OCI-LY7 (cell line): ENCODE results near the gene RAB3GAP2. TPM values are rescaled to one million over a fixed set of nuclear protein-coding genes. Genes with fewer than 3 reads are reported as not detected.

Source experiments
- BruUV-seq: library from RNA; stranded (reverse); fragments of 400-500 nt; replicated peaks from 2 replicates; lab custom pipeline; 2021; lab: Mats Ljungman, UMichigan
- CTCF ChIA-PET: fragments of 300-600 bp; sonication (Branson Sonifier 250); formaldehyde crosslinking; loops from one replicate; lab custom pipeline; 2022; ENCODE audit warnings: antibody characterized with exemption; ENCODE audit not compliant: unreplicated experiment; lab: Charles Lee
- POLR2A ChIA-PET: fragments of 300-600 bp; sonication (Branson Sonifier 250); formaldehyde crosslinking; loops from one replicate; lab custom pipeline; 2022; ENCODE audit warnings: antibody characterized with exemption; lab: Charles Lee
- DNase-seq: peaks from one replicate; pipeline ENCODE4 v3.0.0-alpha.2; 2015; ENCODE audit warnings: low spot score
- H2AFZ ChIP-seq: fragments of 200-600 bp; sonication (generic), shearing (Covaris generic); 2 replicates; pipeline ENCODE4 v1.6.1; 2014; ENCODE audit warnings: mild to moderate bottlenecking, antibody characterized with exemption, low read length, moderate library complexity
- H3K27ac ChIP-seq: fragments of 200-600 bp; sonication (generic); 2 replicates; pipeline ENCODE4 v1.5.1; 2014; ENCODE audit warnings: mixed run types, low read depth, mild to moderate bottlenecking, moderate library complexity, low read length, inconsistent platforms; ENCODE audit not compliant: poor library complexity, severe bottlenecking
- H3K36me3 ChIP-seq: fragments of 200-600 bp; sonication (generic); 2 replicates; pipeline ENCODE4 v1.6.1; 2014; ENCODE audit warnings: mild to moderate bottlenecking, antibody characterized with exemption, low read length, moderate library complexity, mixed read lengths; ENCODE audit not compliant: insufficient read depth
- H3K4me1 ChIP-seq: fragments of 200-600 bp; sonication (generic); 2 replicates; pipeline ENCODE4 v1.5.1; 2014; ENCODE audit warnings: mild to moderate bottlenecking, low read length; ENCODE audit not compliant: insufficient read depth, poor library complexity, severe bottlenecking
- H3K4me2 ChIP-seq: fragments of 200-600 bp; sonication (generic); 2 replicates; pipeline ENCODE4 v1.6.1; 2014; ENCODE audit warnings: mild to moderate bottlenecking, low read length
- H3K4me3 ChIP-seq: fragments of 200-600 bp; sonication (generic); 2 replicates; pipeline ENCODE4 v1.5.1; 2014; ENCODE audit warnings: mild to moderate bottlenecking, low read depth, low read length; ENCODE audit not compliant: poor library complexity, severe bottlenecking
- H3K79me2 ChIP-seq: fragments of 200-600 bp; sonication (generic); 2 replicates; pipeline ENCODE4 v1.6.1; 2016; ENCODE audit warnings: low read depth, mild to moderate bottlenecking, low read length, moderate library complexity, mixed read lengths; ENCODE audit not compliant: insufficient read depth
- H3K9me2 ChIP-seq: fragments of 200-600 bp; sonication (generic); 2 replicates; pipeline ENCODE4 v1.6.1; 2016; ENCODE audit warnings: mild to moderate bottlenecking, low read length, mixed read lengths; ENCODE audit not compliant: insufficient read depth
- H3K9me3 ChIP-seq: fragments of 200-600 bp; sonication (generic); 2 replicates; pipeline ENCODE4 v1.6.1; 2014; ENCODE audit warnings: mild to moderate bottlenecking, mixed run types, low read length, mixed read lengths
- H4K20me1 ChIP-seq: fragments of 200-600 bp; sonication (generic); 2 replicates; pipeline ENCODE4 v1.6.1; 2014; ENCODE audit warnings: mild to moderate bottlenecking, antibody characterized with exemption, low read length, moderate library complexity, mixed read lengths; ENCODE audit not compliant: insufficient read depth
- EZH2phosphoT487 ChIP-seq: fragments of 200-600 bp; sonication (generic); IDR thresholded peaks from 2 replicates; pipeline ENCODE4 v1.6.1; 2018; ENCODE audit warnings: low read depth, borderline replicate concordance, mild to moderate bottlenecking, mixed run types, antibody characterized with exemption, low read length, moderate library complexity, mixed read lengths
- intact Hi-C: fragments of 100-400 bp; cut with micrococcal nuclease; formaldehyde crosslinking; loops from one replicate; pipeline ENCODE4 v1.10.0; 2022; ENCODE audit not compliant: unreplicated experiment
- total RNA-seq, 2 experiments: library from RNA; depleted of rRNA in 1 of 2; stranded (reverse); fragments of >200 nt in 1 of 2; shearing (Covaris generic) in 1 of 2; gene quantifications; 2 replicates each; pipeline ENCODE4 v1.2.3, GENCODE V29; 2014 to 2022
- TF ChIP-seq, protein P1 (sequence below): fragments of 200-600 bp; sonication (generic); conservative IDR thresholded peaks from 2 replicates; pipeline ENCODE4 v1.5.1; 2014; ENCODE audit warnings: mild to moderate bottlenecking, antibody characterized with exemption, low read length, moderate library complexity, mixed read lengths

The RAB3GAP2 gene
- total RNA-seq, 2 experiments from 2014 or later, result 16.9 to 41.1 TPM

DNA sequence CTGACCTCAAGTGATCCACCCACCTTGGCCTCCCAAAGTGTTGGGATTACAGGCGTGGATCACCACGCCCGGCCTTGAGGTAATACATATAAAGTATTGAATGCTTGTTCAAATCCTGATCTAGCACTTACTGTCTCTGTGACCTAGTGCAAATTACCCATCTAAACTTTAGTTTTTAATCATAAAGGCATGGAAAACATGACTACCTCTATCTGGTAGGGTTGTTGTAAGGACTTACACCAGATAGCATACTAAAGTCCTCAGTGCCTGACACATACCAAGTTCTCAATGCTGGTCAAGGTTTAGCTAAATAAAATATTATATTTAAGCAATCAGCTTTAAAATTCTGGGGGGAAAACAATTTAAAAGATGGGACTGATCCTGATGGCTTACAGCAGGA lies 38.3 kb downstream of the RAB3GAP2 start:
- Histone ChIP-seq H3K4me1 (no peaks in the 10 kb centered on the region), H2AFZ (no peak overlapping the region), H3K4me3 (no peak overlapping the region), H3K27ac (no peak overlapping the region), H3K9me3 (no peaks in the 10 kb centered on the region), H3K9me2 (no peaks in the 10 kb centered on the region), H4K20me1 (peaks cover 6% of the 10 kb centered on the region; the same call in 1 of the 2 replicates), H3K36me3 (peaks cover 28% of the 10 kb centered on the region), H3K4me2 (no peak overlapping the region), H3K79me2 (peaks cover 13% of the 10 kb centered on the region; the same call in 1 of the 2 replicates)
- no peak for TF ChIP-seq EZH2phosphoT487
- TF ChIP-seq, protein P1, sequence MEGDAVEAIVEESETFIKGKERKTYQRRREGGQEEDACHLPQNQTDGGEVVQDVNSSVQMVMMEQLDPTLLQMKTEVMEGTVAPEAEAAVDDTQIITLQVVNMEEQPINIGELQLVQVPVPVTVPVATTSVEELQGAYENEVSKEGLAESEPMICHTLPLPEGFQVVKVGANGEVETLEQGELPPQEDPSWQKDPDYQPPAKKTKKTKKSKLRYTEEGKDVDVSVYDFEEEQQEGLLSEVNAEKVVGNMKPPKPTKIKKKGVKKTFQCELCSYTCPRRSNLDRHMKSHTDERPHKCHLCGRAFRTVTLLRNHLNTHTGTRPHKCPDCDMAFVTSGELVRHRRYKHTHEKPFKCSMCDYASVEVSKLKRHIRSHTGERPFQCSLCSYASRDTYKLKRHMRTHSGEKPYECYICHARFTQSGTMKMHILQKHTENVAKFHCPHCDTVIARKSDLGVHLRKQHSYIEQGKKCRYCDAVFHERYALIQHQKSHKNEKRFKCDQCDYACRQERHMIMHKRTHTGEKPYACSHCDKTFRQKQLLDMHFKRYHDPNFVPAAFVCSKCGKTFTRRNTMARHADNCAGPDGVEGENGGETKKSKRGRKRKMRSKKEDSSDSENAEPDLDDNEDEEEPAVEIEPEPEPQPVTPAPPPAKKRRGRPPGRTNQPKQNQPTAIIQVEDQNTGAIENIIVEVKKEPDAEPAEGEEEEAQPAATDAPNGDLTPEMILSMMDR, result no peak
- intact Hi-C loops, result no loop called here
- POLR2A ChIA-PET, result interaction anchor here (0.6 to 1.6 kb wide), 5 partner anchors 18 to 1950 kb away, joined by 3 to 8 read pairs (median 4); no protein-coding TSS in a partner anchor
- DNase-seq, result no peak
- CTCF ChIA-PET, result no interaction called here
- no TSS peak for BruUV-seq

DNA sequence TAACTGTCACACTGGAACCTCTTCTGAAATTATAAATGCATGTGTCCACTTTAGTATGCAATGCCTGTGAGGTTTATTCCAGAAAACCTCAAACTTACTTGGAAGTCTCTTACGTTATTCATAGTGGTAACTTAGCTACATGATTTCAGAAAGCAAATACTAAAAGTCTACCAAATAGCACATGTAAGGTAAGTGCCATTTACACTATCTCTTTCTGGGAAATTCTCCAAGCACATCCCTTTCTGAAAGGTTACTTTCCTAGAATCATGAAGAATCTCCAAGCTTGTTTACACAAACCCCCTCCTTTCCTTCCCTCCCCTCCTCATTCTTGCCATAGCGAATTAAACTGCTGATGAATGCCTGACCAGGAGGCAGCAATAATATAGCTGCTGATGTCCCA lies 42.5 kb downstream of the RAB3GAP2 start:
- ChIA-PET POLR2A (interaction anchor here (0.5 to 1.4 kb wide), 4 partner anchors 14 to 464 kb away, joined by 3 to 5 read pairs (median 3); no protein-coding TSS in a partner anchor), CTCF (no interaction called here)
- Histone ChIP-seq H3K4me1 (no peaks in the 10 kb centered on the region), H3K4me2 (no peak overlapping the region), H3K36me3 (peaks cover 38% of the 10 kb centered on the region), H3K79me2 (no peaks in the 10 kb centered on the region), H3K27ac (no peak overlapping the region), H2AFZ (no peak overlapping the region), H3K9me3 (no peaks in the 10 kb centered on the region), H3K9me2 (no peaks in the 10 kb centered on the region), H4K20me1 (peaks cover 6% of the 10 kb centered on the region; the same call in 1 of the 2 replicates), H3K4me3 (no peak overlapping the region)
- no peak for DNase-seq
- BruUV-seq, result no TSS peak
- intact Hi-C loops, result no loop called here
- TF ChIP-seq, protein P1, result no peak
- no peak for TF ChIP-seq EZH2phosphoT487

DNA sequence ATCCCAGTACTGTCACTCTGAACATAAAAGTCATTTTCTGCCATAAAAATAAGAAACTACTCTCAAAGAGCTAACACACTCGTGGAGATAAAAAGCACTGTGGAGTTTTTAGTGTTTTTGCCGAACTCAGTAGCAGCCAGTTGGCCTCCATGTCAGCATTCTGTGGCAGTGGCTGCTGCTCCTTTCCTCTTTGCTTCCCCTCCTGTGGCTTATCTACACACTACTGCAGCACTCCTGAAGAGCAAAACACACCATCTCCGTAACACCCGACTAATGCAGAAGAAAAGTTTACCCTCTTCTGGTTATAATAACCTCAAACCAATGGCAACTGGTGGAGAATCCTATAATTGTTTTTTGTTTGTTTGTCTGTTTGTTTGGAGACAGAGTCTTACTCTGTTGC lies 44.9 kb downstream of the RAB3GAP2 start:
- Histone ChIP-seq H3K79me2 (peaks cover 8% of the 10 kb centered on the region; the same call in 1 of the 2 replicates), H2AFZ (no peak overlapping the region), H3K9me2 (no peaks in the 10 kb centered on the region), H3K36me3 (peaks cover 38% of the 10 kb centered on the region), H3K4me1 (no peaks in the 10 kb centered on the region), H3K4me2 (no peak overlapping the region), H3K9me3 (no peaks in the 10 kb centered on the region), H4K20me1 (no peaks in the 10 kb centered on the region), H3K4me3 (no peak overlapping the region), H3K27ac (no peak overlapping the region)
- POLR2A ChIA-PET, result interaction anchor here (0.6 to 1.7 kb wide), 4 partner anchors 8 to 127 kb away, joined by 3 to 5 read pairs (median 4); no protein-coding TSS in a partner anchor
- CTCF ChIA-PET, result no interaction called here
- TF ChIP-seq EZH2phosphoT487, result no peak
- TF ChIP-seq, protein P1, result no peak
- no TSS peak for BruUV-seq
- DNase-seq, result no peak
- intact Hi-C loops, result no loop called here
